ENCODE data around the gene AATF.

GRCh38 chr17:36948717-36949460 lies at the start of gene AATF:
- TF ChIP-seq CTCF (IDR thresholded peaks at IDR 0.05; ENCODE audit: low read length): no peak
- no peak for TF ChIP-seq EZH2phosphoT487 (IDR thresholded peaks at IDR 0.05; ENCODE audit: low read length)
- TF ChIP-seq EZH2 (optimal IDR thresholded peaks at IDR 0.05; ENCODE audit: low read depth, low read length): no peak
